ENCODE results near the gene NGLY1.

GRCh38 chr3:25780618-25781017 is 2.6 kb downstream of the NGLY1 start:
- no peak for TF ChIP-seq NFXL1 (CRISPR knock-in tag; IDR thresholded peaks at IDR 0.05)
- no peak for TF ChIP-seq KDM4B (IDR thresholded peaks at IDR 0.05; ENCODE audit: borderline replicate concordance in 2 of 2, low read depth in 1 of 2)
- TF ChIP-seq PHB2 (IDR thresholded peaks at IDR 0.05; ENCODE audit: low read depth), result no peak
- no peak for TF ChIP-seq SNRNP70 (optimal IDR thresholded peaks at IDR 0.05; ENCODE audit: low read depth, low read length)
- no peak for TF ChIP-seq RBFOX2 (IDR thresholded peaks at IDR 0.05; ENCODE audit: low read depth, low read length)
- TF ChIP-seq GABPA (tag; conservative IDR thresholded peaks at IDR 0.05; ENCODE audit: low read depth), result no peak
- TF ChIP-seq NONO (IDR thresholded peaks at IDR 0.05; ENCODE audit: low read depth in 2 of 2, low read length in 1 of 2), result no peak
